Measurements from ENCODE around the gene ZRSR2. TPM values are rescaled to one million over a fixed set of nuclear protein-coding genes. Genes with fewer than 3 reads are reported as not detected.
"Not testable (repeated sequence)": the region's sequence is repeated elsewhere in the genome, so short reads cannot be mapped to it uniquely, and the experiment has no call there.

ZRSR2 gene
- total RNA-seq, 1 donor from 2014 or later: 20.3 TPM

GRCh38 chrX:15814771-15815365, 24.6 kb downstream of the ZRSR2 start:
- DNase-seq (ENCODE audit: low spot score): no peak
- H3K4me1 Mint-ChIP-seq (ENCODE audit: low read depth): peaks cover 31% of the 10 kb centered on the region
- intact Hi-C loops (cut with micrococcal nuclease): loop anchor here (5.0 kb wide), 1 partner anchor 63 kb away; no protein-coding TSS in a partner anchor
- no peaks in the 10 kb centered on the region for H3K9me3 Mint-ChIP-seq
- peaks cover 61% of the 10 kb centered on the region for H3K36me3 Mint-ChIP-seq (ENCODE audit: low read depth)
- no peak overlapping the region for H3K4me3 Mint-ChIP-seq (ENCODE audit: low read depth)
- H3K27me3 Mint-ChIP-seq (ENCODE audit: low read depth): no peaks in the 10 kb centered on the region
- peak overlapping the region; percentile 17 for H3K27ac Mint-ChIP-seq

- intact Hi-C loops (cut with micrococcal nuclease): loop anchor here (2.0 to 5.0 kb wide), 4 partner anchors 39 to 77 kb away; partner anchors contain the start of genes AP1S2 and CA5B
- no peak overlapping the region for H3K4me3 Mint-ChIP-seq (ENCODE audit: low read depth)
- H3K27ac Mint-ChIP-seq: peak overlapping the region; percentile 92
- no peaks in the 10 kb centered on the region for H3K9me3 Mint-ChIP-seq
- DNase-seq (ENCODE audit: low spot score): peak; percentile 15
- H3K4me1 Mint-ChIP-seq (ENCODE audit: low read depth): peaks cover 41% of the 10 kb centered on the region
- H3K27me3 Mint-ChIP-seq (ENCODE audit: low read depth): no peaks in the 10 kb centered on the region
- H3K36me3 Mint-ChIP-seq (ENCODE audit: low read depth): peaks cover 65% of the 10 kb centered on the region
These were observed 25.6 kb downstream of the ZRSR2 start for GRCh38 chrX:15815779-15816437.

- no peaks in the 10 kb centered on the region for H3K9me3 Mint-ChIP-seq
- H3K27me3 Mint-ChIP-seq (ENCODE audit: low read depth): no peaks in the 10 kb centered on the region
- DNase-seq (ENCODE audit: low spot score): no peak
- peak overlapping the region; percentile 92 for H3K27ac Mint-ChIP-seq
- intact Hi-C loops (cut with micrococcal nuclease): loop anchor here (2.0 to 5.0 kb wide), 4 partner anchors 38 to 78 kb away; partner anchors contain the start of genes AP1S2 and CA5B
- no peak overlapping the region for H3K4me3 Mint-ChIP-seq (ENCODE audit: low read depth)
- H3K36me3 Mint-ChIP-seq (ENCODE audit: low read depth): peaks cover 65% of the 10 kb centered on the region
- H3K4me1 Mint-ChIP-seq (ENCODE audit: low read depth): peaks cover 43% of the 10 kb centered on the region
These were observed 26.1 kb downstream of the ZRSR2 start for GRCh38 chrX:15816438-15816809.

- intact Hi-C loops (cut with micrococcal nuclease): loop anchor here (1.0 to 5.0 kb wide), 5 partner anchors 27 to 78 kb away; partner anchors contain the start of genes AP1S2, CA5B and ZRSR2
- H3K27ac Mint-ChIP-seq: peak overlapping the region; percentile 92
- H3K9me3 Mint-ChIP-seq: no peaks in the 10 kb centered on the region
- DNase-seq (ENCODE audit: low spot score): peak; percentile 40
- H3K36me3 Mint-ChIP-seq (ENCODE audit: low read depth): peaks cover 64% of the 10 kb centered on the region
- peaks cover 43% of the 10 kb centered on the region for H3K4me1 Mint-ChIP-seq (ENCODE audit: low read depth)
- H3K27me3 Mint-ChIP-seq (ENCODE audit: low read depth): no peaks in the 10 kb centered on the region
- H3K4me3 Mint-ChIP-seq (ENCODE audit: low read depth): peak overlapping the region; percentile 47
These were observed 26.6 kb downstream of the ZRSR2 start for GRCh38 chrX:15816886-15817285.

- intact Hi-C loops (cut with micrococcal nuclease): no loop called here
- DNase-seq (ENCODE audit: low spot score): no peak
- H3K4me3 Mint-ChIP-seq (ENCODE audit: low read depth): no peak overlapping the region
- peaks cover 37% of the 10 kb centered on the region for H3K4me1 Mint-ChIP-seq (ENCODE audit: low read depth)
- peak overlapping the region; percentile 77 for H3K27ac Mint-ChIP-seq
- H3K9me3 Mint-ChIP-seq: no peaks in the 10 kb centered on the region
- H3K36me3 Mint-ChIP-seq (ENCODE audit: low read depth): peaks cover 51% of the 10 kb centered on the region
- H3K27me3 Mint-ChIP-seq (ENCODE audit: low read depth): no peaks in the 10 kb centered on the region
These were observed 30.1 kb downstream of the ZRSR2 start for GRCh38 chrX:15820106-15821073.

- H3K4me3 Mint-ChIP-seq (ENCODE audit: low read depth): no peak overlapping the region
- no peak overlapping the region for H3K27ac Mint-ChIP-seq
- peaks cover 44% of the 10 kb centered on the region for H3K36me3 Mint-ChIP-seq (ENCODE audit: low read depth)
These were observed 32.6 kb downstream of the ZRSR2 start for GRCh38 chrX:15822922-15823321.

GRCh38 chrX:15825936-15826335, 35.7 kb downstream of the ZRSR2 start:
- Mint-ChIP-seq H3K27me3 (ENCODE audit: low read depth) (no peaks in the 10 kb centered on the region), H3K4me3 (ENCODE audit: low read depth) (no peak overlapping the region), H3K27ac (no peak overlapping the region), H3K4me1 (ENCODE audit: low read depth) (peaks cover 2% of the 10 kb centered on the region), H3K9me3 (no peaks in the 10 kb centered on the region), H3K36me3 (ENCODE audit: low read depth) (peaks cover 37% of the 10 kb centered on the region)
- no peak for DNase-seq (ENCODE audit: low spot score)
- intact Hi-C loops (cut with micrococcal nuclease): no loop called here

More at GRCh38 chrX:15822922-15823321, 32.6 kb downstream of the ZRSR2 start:
- no peaks in the 10 kb centered on the region for H3K27me3 Mint-ChIP-seq (ENCODE audit: low read depth)
- intact Hi-C loops (cut with micrococcal nuclease): no loop called here
- no peaks in the 10 kb centered on the region for H3K9me3 Mint-ChIP-seq
- no peak for DNase-seq (ENCODE audit: low spot score)
- peaks cover 18% of the 10 kb centered on the region for H3K4me1 Mint-ChIP-seq (ENCODE audit: low read depth)

GRCh38 chrX:15829217-15829616, 38.9 kb downstream of the ZRSR2 start:
- no peak overlapping the region for H3K4me3 Mint-ChIP-seq (ENCODE audit: low read depth)
- H3K9me3 Mint-ChIP-seq: no peaks in the 10 kb centered on the region
- peaks cover 25% of the 10 kb centered on the region for H3K36me3 Mint-ChIP-seq (ENCODE audit: low read depth)
- no peaks in the 10 kb centered on the region for H3K4me1 Mint-ChIP-seq (ENCODE audit: low read depth)
- intact Hi-C loops (cut with micrococcal nuclease): no loop called here
- H3K27ac Mint-ChIP-seq: no peak overlapping the region
- H3K27me3 Mint-ChIP-seq (ENCODE audit: low read depth): no peaks in the 10 kb centered on the region
- no peak for DNase-seq (ENCODE audit: low spot score)

- H3K4me3 Mint-ChIP-seq (ENCODE audit: low read depth); intact Hi-C loops (cut with micrococcal nuclease): not testable (repeated sequence)
These were observed 41.1 kb downstream of the ZRSR2 start for GRCh38 chrX:15831347-15831746.

GRCh38 chrX:15834053-15834452, 43.8 kb downstream of the ZRSR2 start:
- DNase-seq (ENCODE audit: low spot score): no peak
- no peaks in the 10 kb centered on the region for H3K4me1 Mint-ChIP-seq (ENCODE audit: low read depth)
- no peaks in the 10 kb centered on the region for H3K27me3 Mint-ChIP-seq (ENCODE audit: low read depth)
- intact Hi-C loops (cut with micrococcal nuclease): no loop called here
- H3K4me3 Mint-ChIP-seq (ENCODE audit: low read depth): no peak overlapping the region
- H3K36me3 Mint-ChIP-seq (ENCODE audit: low read depth): peaks cover 14% of the 10 kb centered on the region
- H3K9me3 Mint-ChIP-seq: no peaks in the 10 kb centered on the region
- no peak overlapping the region for H3K27ac Mint-ChIP-seq

More at GRCh38 chrX:15831347-15831746, 41.1 kb downstream of the ZRSR2 start:
- not testable (repeated sequence) for DNase-seq (ENCODE audit: low spot score); H3K27ac Mint-ChIP-seq; H3K4me1 Mint-ChIP-seq (ENCODE audit: low read depth); H3K27me3 Mint-ChIP-seq (ENCODE audit: low read depth); H3K9me3 Mint-ChIP-seq
- H3K36me3 Mint-ChIP-seq (ENCODE audit: low read depth): peaks cover 25% of the 10 kb centered on the region

- no peaks in the 10 kb centered on the region for H3K9me3 Mint-ChIP-seq
- no peaks in the 10 kb centered on the region for H3K4me1 Mint-ChIP-seq (ENCODE audit: low read depth)
- intact Hi-C loops (cut with micrococcal nuclease): no loop called here
- H3K4me3 Mint-ChIP-seq (ENCODE audit: low read depth): no peak overlapping the region
- H3K27ac Mint-ChIP-seq: no peak overlapping the region
- DNase-seq (ENCODE audit: low spot score): no peak
- peaks cover 9% of the 10 kb centered on the region for H3K36me3 Mint-ChIP-seq (ENCODE audit: low read depth)
- no peaks in the 10 kb centered on the region for H3K27me3 Mint-ChIP-seq (ENCODE audit: low read depth)
These were observed 44.7 kb downstream of the ZRSR2 start for GRCh38 chrX:15834827-15835595.

- intact Hi-C loops (cut with micrococcal nuclease): no loop called here
- no peak overlapping the region for H3K4me3 Mint-ChIP-seq (ENCODE audit: low read depth)
- no peak overlapping the region for H3K27ac Mint-ChIP-seq
- H3K4me1 Mint-ChIP-seq (ENCODE audit: low read depth): no peaks in the 10 kb centered on the region
- H3K36me3 Mint-ChIP-seq (ENCODE audit: low read depth): peaks cover 13% of the 10 kb centered on the region
- DNase-seq (ENCODE audit: low spot score): no peak
- no peaks in the 10 kb centered on the region for H3K9me3 Mint-ChIP-seq
- no peaks in the 10 kb centered on the region for H3K27me3 Mint-ChIP-seq (ENCODE audit: low read depth)
These were observed 47.7 kb downstream of the ZRSR2 start for GRCh38 chrX:15838017-15838416.

Data from activated T-helper 2 cell treated with anti-CD3 and anti-CD28 coated beads, Interferon-gamma antibody, Interleukin-2, Interleukin-4, amounts not matched to agents 10 μg/mL and 5 μg/mL and 100 μg/mL, durations not matched to agents 14 hours and 24 hours and 36 hours (primary cell).